GM19455 (cell line): ENCODE data around the gene RPS26.
"Not testable (repeated sequence)": the region's sequence is repeated elsewhere in the genome, so short reads cannot be mapped to it uniquely, and the experiment has no call there.

Experiments used
- ATAC-seq: cut with Tn5 transposase; IDR thresholded peaks from one replicate; pipeline ENCODE4 v1.9.1; 2021; ENCODE audit not compliant: unreplicated experiment

Gene RPS26

DNA sequence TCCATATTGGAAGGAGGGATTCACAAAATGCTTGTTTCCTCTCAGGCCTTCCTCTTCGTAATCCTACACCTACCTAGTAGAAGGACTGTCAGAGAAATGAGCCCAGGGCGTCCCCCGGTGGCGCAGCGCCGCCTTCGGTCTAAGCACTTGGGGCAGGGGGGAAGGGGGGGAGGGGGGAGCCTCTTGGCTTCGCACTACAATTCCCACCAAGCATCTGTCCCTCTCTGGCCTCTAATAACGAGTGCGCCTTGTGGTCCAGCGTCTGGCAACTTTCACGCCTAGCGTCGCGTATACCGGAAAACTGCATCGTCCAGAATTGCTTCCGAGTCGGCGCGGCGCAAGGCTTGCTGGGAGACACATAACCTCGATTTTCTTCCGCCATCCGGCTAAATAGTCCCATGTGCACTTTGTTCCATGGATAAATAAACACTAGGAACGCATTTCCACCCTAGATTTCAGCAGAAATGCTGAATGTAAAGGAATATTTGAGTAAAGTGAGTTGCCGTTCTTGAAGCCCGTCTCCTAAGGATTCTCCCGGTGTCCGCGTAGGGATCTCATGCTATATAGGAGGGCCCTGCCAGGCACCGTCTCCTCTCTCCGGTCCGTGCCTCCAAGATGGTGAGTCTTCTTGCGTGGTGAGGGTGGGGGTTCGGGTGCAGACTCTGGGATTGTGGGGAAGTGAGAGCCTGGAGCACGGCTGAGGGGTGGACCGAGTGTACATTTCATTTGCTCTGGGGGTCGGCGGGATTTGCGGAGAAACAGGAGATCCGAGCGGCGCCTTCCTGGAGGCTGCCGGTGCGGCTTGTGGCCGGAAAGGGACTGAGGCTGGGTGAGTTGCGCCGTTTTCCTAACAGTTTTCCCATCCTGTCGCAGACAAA, at the start of gene RPS26:
RPS26 (plus strand) TSS at position 367 of the 878 bp plus-strand sequence; CDS start at position 616, 249 bp downstream.
- ATAC-seq, result peak; percentile 89

DNA sequence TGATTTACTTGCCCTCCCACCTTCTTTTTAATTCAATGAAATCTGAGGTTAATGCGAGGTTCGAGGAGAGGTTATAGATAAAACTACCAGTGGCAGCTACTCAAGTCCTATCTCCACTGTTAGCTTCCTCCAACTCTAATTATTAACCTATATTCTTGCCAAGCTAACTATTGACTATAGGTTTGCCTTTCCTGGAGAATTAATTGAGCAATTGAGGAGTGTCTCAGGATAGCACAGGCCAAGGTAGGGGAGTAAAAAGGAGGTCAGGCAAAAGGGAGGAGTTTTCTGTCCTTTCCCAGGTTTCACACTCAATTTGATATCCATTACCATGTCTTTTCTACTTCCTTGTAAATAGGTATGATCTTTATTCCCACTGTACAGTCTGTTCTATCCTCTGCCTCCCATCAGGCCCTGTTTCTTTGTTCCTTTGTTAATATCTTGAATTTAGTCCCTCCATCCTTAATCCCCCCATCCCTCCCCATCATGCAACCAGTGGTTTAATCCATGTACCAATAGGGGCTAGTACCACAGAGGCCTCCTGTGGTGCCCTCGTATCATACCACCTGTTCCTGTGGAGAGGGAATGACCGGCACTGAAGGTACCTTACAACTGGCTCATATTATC, 48.4 kb upstream of the RPS26 start:
- no peak for ATAC-seq

DNA sequence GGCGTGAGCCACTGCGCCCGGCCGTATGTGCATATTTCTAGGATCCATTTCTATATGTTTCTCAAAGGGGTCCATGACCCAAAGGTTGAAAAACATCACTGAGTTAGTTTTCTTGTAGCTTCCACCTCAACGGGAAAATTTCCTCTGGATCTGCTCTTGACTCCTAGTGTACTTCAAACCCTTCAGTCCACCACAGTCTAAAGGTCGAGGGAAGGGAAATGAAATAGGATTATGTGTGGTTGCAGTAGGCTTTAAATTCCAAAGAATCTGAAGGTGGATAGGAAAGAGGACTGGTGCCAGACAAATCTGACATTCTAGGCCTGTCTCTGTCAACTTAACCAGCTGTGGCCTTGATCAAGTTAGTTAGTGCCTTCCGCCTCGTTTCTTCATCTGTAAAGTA, 46.4 kb upstream of the RPS26 start:
- no peak for ATAC-seq

DNA sequence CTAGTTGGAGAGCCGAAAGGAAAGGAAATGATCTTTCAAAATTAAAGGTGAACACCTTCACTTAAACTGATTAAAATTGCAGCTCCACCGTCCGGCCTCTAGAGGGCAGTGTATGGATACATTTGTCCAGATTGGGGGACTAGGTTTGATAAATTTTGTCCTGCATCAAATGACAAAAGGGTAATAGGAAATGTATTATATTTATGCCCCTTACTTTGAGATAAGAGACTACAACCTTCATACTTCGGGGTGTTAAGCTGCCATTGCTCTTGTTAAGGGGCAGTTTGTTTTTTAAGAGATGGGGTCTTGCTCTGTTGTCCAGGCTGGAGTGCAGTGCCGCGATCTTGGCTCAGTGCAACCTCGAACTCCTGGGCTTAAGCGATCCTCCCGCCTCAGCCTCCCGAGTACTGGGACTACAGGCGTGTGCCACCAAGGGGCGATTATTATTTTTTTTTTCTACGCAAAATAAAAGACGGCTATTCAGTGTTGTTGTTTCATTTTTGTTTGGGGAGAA, 45.5 kb upstream of the RPS26 start:
- no peak for ATAC-seq

DNA sequence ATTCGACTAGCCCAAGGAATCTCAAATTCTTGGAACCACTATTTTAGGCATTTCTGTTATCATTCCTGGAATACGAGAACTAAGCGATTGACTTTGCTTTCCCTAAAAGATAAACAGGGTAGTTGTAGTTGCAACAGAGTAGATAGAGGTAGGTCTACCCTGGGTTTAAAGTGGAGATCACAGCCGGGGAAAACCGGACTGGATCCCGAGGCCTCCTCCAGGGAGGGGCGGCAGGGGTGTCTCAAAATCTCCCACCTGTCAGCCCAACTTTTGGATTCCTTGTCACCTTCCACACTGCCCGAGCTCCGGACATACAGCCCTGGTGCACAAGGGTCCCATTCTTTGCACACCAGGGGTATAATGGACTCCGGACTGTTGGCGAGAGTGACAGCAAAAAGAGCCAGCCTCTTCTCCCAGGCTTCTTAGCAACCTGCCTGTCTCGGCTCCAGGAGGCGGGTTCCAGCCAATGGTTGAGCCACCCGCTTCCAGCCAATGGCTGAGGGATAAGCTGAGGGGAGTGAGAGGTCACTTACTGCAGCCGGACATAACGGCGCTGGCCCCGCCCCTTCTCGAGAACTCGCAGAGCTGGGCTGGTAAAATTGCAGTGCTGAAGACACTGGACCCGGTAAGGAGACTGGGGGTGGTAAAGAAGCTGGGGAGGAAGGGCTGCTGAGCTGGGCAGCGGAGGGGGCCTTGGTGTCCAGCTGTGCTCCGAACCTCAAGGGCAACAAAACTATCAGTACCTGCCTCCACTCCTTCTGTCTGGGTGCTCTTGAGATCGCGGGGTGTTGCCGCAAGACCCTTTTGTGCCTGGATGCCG, 44.8 kb upstream of the RPS26 start, which contains the start of gene SUOX:
SUOX (plus strand) TSS at position 562 of the 820 bp plus-strand sequence. CDS start 4,946 bp downstream, outside the sequence.
- ATAC-seq, result peak; percentile 98

DNA sequence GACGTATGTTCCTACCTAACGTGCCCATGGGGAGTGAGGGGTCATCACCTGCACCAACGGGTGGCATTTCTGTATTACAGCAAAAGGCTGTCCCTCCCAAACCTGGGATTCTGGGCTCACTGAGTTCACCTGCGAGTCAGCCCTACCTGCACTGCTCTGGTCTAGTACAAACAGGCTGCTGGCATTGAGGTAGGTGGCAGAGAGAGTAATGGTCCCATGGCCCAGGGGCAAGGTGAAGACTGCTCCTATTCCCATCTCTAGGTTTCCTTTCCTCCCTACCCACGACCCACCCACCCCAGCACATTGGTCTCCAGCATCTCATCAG, 44.2 kb upstream of the RPS26 start:
- ATAC-seq, result no peak

DNA sequence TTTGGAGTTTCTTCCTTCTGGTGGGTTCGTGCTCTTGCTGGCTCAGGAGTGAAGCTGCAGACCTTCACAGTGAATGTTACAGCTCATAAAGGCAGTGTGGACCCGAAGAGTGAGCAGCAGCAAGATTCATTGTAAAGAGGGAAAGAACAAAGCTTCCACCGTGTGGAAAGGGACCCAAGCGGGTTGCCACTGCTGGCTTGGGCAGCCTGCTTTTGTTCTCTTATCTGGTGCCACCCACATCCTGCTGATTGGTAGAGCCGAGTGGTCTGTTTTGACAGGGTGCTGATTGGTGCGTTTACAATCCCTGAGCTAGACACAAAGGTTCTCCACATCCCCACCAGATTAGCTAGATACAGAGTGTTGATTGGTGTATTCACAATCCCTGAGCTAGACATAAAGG, 42.2 kb upstream of the RPS26 start:
- ATAC-seq, result not testable (repeated sequence)

DNA sequence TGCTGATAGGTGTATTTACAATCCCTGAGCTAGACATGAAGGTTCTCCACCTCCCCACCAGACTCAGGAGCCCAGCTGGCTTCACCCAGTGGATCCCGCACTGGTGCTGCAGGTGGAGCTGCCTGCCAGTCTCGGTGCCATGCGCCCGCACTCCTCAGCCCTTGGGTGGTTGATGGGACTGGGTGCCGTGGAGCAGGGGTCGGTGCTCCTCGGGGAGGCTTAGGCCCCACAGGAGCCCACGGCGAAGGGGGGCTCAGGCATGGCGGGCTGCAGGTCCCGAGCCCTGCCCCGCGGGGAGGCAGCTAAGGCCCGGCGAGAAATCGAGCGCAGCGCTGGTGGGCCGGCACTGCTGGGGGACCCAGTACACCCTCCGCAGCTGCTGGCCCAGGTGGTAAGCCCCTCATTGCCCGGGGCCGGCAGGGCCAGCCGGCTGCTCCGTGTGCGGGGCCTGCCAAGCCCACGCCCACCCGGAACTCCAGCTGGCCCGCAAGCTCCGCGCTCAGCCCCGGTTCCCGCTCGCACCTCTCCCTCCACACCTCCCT, 41.6 kb upstream of the RPS26 start:
- not testable (repeated sequence) for ATAC-seq

DNA sequence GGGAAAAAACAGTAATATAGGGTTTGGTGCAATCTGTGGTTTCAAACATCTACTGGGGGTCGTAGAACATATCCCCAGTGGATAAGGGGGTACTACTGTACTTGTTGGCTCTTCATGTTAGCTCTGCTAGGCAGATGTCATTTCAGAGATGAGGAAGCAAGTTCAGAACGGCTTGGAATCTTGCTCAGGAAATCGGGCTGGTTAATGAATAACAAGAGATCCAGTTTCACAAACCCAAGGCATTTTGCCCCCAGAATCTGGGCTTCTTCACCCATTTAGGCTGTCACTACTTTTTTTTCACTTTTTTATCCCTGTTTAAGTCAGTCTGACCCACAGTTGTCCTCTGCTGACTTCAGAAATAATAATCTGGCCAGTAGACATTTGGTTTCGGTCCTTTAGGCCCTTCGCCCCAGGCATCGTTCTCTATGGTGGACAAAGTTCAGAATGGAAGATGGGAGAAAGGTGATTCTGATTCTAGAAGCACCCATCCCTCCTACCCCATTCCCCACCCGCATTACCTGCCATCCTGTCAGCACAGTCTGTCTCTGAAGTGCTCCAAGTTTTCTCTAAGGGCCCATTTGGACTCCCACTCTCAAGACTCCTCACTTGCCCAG, 40.1 kb upstream of the RPS26 start:
- ATAC-seq, result no peak

DNA sequence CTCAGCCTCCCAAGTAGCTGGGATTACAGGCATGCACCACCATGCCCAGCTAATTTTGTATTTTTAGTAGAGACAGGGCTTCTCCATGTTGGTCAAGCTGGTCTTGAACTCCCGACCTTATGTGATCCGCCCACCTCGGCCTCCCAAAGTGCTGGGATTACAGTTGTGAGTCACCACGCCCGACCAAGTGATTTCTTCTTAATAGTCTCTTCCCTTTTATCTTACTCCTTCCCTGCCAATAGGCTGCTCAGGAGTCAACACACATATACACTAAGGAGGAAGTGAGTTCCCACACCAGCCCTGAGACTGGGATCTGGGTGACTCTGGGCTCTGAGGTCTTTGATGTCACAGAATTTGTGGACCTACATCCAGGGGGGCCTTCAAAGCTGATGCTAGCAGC, 38.3 kb upstream of the RPS26 start:
- ATAC-seq, result not testable (repeated sequence)

DNA sequence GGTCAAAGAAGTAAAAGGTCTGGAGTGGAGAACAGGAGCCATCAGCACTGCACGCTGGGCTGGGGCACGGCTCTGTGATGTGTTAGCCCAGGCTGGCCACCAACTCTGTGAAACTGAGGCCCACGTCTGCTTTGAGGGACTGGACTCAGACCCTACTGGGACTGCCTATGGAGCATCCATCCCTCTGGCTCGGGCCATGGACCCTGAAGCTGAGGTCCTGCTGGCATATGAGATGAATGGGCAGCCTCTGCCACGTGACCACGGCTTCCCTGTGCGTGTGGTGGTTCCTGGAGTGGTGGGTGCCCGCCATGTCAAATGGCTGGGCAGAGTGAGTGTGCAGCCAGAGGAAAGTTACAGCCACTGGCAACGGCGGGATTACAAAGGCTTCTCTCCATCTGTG, 37.5 kb upstream of the RPS26 start:
- ATAC-seq, result no peak

DNA sequence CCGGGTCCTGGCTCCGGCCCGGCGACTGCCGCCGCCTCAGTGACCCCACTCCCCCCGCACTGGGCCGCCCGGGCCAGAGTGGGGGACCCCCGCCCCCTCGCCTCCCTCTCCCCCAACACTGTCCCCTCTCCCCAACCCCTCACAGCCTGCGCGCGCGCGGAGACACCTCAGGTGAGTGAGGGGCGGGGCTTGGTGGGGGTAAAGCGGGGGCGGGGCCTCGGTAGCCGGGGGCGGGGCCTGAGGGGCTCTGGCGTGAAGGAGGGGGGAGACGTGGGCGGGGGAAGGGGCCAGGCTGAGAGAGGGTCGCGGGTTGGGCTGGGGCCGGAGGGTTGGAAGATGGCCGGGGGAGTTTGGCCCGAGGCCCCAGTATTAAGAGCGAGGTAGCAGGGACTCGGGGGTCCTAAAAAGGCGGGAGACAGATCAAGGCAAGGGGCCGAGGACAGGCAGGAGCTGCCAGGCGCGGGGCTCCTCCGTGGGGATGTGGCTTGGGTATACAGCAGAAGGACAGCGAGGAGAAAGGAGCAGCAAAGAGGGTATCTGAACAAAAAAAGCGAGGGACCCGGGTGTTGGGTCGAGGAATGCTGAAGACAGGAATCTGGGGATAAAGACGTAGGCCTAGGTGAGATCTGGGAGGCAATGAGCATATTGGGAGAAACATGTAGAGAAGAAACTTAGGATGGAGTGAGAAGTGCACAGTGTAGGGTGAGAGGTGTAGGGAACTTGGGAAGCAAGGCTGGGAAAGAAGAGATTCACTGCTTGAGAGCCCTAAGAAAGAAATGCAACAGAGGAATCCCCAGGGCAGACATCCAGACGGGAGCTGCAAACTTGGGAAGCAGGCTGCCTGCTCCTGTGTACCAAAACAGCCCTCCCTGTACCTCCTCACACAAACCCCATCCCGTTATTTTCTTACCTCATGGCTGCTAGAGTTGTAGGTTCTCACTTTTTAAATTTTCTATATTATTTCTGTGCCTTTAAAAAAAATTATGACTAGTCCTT, 33.9 kb upstream of the RPS26 start:
- ATAC-seq, result peak; percentile 45

DNA sequence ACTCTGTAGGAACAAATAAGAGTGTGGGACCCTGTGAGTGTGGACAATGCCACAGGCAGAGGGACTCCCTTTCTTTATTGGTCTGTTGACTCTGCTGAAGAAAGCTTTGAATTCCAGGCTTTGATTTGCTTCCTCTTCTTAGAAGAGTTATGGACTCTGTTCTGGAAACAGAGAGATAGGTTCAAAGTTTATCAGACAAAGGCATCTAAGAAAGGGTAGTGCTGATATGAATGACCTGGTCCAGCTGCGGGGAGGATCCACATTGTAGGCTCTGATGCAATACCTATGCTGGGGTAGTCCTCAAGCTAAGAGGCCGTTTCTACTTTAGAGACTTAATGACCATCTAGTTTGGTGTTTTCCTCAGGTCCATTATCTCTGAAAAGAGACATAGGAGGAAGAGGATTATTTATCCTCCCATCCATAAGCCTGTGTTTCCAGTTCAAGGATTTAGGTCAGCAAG, 31.6 kb upstream of the RPS26 start:
- no peak for ATAC-seq

DNA sequence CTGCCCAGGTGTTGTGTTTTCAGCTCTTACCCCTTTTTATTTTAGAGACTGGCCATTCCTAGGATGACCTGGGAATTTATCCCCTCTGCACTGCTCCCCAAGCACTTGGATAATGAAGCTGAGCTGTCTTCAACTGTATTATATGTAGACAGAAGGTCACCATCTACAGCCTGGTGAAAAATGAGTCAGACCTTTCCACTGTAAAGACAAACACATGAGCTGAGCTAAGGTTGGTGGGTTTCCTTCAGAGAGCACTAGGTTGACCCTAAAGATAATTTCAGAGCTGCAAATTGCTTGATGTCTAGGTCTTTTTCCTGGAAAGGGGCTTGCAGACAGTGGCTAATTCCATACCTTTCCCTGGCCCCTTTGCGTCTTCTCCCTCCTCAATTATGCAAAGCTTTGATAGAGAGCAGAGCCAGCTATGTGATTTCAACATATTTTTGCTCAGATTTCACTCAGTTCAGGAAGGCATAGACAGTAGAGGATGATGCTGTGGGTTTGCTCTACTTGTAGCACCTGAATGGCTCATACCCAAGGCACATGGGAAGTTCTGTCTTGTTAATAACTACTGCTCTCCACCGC, 30.1 kb upstream of the RPS26 start:
- ATAC-seq, result no peak

DNA sequence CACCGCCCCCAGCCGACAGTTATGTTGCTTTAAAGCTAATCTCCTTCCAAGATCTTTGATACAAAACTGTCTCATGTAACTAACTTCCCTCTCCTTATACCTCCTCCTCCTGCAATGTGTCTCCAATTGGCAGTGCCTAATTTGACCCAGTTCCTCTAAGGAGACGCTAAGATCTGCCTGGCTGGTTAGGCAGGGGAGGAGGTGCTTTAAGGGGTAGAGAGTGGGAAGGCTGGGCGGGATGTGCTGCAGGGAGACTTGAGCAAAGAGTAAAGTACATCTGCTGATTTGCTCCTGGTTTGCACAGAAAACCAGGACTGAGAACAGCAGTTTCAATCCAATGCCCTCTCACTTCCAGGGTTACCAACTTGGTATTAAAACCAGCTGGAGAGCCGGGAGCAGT, 28.2 kb upstream of the RPS26 start:
- no peak for ATAC-seq

DNA sequence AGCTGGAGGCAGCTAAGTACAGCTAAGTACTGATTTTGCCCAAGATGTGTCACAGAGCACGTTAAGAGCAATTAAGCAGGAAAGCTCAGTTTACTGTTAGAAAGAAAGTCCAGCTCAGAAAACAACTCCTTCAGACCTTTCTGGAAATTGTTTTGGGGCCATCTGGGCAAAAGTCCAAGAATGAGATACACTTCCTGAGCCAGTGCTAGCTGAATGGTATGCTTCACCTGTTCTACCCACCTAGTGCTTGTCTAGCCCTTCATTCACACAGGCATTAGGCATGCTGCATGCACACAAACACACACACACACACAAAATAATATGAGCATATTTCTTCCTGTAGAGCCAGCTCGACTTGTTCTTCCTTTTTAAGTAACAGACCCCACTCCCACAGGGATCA, 27.5 kb upstream of the RPS26 start:
- ATAC-seq, result no peak

DNA sequence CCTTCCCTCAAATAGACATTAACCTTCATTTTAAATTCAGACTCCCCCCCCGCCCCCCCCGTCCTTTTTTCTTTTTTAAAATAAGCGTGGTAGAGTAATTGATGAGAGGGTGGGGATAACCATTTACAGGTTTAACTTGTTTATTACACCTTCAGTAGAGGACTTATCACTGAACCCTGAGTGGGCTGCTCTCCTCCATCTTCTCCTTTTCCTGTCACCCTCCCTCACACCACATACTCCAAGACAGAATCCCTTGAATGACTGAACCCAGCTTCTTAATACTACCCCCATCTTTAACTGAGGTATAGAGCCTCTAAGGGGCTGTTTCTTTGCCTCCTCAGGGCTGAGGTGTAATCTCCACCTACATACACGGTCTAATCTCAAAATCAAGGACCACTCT, 24.5 kb upstream of the RPS26 start:
- ATAC-seq, result no peak

DNA sequence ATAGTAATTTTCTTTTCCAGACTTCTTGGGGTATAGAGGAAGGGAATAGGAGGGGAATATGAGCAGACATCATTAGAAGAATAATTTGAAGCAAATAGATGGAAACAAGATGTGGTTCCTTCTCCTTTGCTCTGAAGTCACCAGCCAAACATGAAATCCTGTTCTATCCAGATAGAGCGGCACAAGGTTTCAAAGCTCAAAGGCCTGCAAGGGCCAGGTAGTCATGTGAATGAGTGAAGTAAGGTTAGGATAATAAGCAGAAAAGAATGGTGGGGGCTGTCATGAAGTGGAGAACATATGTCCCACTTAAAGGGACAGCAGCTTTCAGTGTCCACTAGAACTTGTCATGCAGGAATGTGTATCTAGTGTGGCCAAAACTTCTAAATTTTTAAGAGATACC, 23.4 kb upstream of the RPS26 start:
- no peak for ATAC-seq
